Stomach (tissue), 9 donors: ENCODE data around the gene GPT2. TPM values are rescaled to one million over a fixed set of nuclear protein-coding genes. Genes with fewer than 3 reads are reported as not detected.
A peak's percentile ranks its signal among the peaks of the same experiment; 100 is the strongest.

Experiments
- DNase-seq, 2 donors: peaks; one replicate each; pipeline versions ENCODE4 v3.0.0 to v3.0.0-alpha.2; 2013 to 2019
- H3K27ac ChIP-seq, 5 donors: fragments of 200-600 bp in 4 of 5; sonication (generic) in 4 of 5; one replicate each; pipeline ENCODE4 v1.5.1; 2013 to 2019; ENCODE audit warnings: mild to moderate bottlenecking in 1 of 5, moderate library complexity in 1 of 5
- H3K27me3 ChIP-seq, 3 donors: fragments of 200-600 bp; sonication (generic); one replicate each; pipeline ENCODE4 v1.5.1; 2017 to 2019; ENCODE audit warnings: mixed run types in 1 of 3
- H3K36me3 ChIP-seq, 4 donors: fragments of 200-600 bp; sonication (generic); 1 replicate in 3 of 4; 2 replicates in 1 of 4; pipeline ENCODE4 v1.5.1; 2016 to 2019
- H3K4me1 ChIP-seq, 4 donors: fragments of 200-600 bp; sonication (generic); one replicate each; pipeline ENCODE4 v1.5.1; 2016 to 2019
- H3K4me3 ChIP-seq, 4 donors: fragments of 200-600 bp; sonication (generic) in 3 of 4; one replicate each; pipeline ENCODE4 v1.5.1; 2016 to 2019; ENCODE audit warnings: mild to moderate bottlenecking in 1 of 4
- H3K9me3 ChIP-seq, 4 donors: fragments of 200-600 bp; sonication (generic); one replicate each; pipeline ENCODE4 v1.5.1; 2016 to 2019
- EP300 ChIP-seq: sonication (generic); formaldehyde crosslinking; IDR thresholded peaks from one replicate; pipeline ENCODE4 v1.6.1; 2017; ENCODE audit warnings: antibody characterized with exemption
- POLR2A ChIP-seq, 4 donors: fragments of 450-650 bp; IDR thresholded peaks; one replicate each; pipeline ENCODE4 v1.6.1; 2016; ENCODE audit warnings: antibody characterized with exemption in 4 of 4, control low read depth in 2 of 4, mild to moderate bottlenecking in 1 of 4, moderate library complexity in 1 of 4
- POLR2AphosphoS5 ChIP-seq, 3 donors: sonication (generic); formaldehyde crosslinking; IDR thresholded peaks; one replicate each; pipeline ENCODE4 v1.6.1; 2016; ENCODE audit warnings: antibody characterized with exemption in 3 of 3
- WGBS, 5 donors: extraction: QIAGEN DNeasy Blood & Tissue Kit in 3 of 5; methylation state at CpG; one replicate each; pipeline versions ENCODE4 v1.1.5 to v1.1.7; 2013 to 2018; 5-methylcytosine and 5-hydroxymethylcytosine counted together
- intact Hi-C: fragments of 100-400 bp; cut with DNase I; formaldehyde crosslinking; loops from one replicate; pipeline ENCODE4 v1.15.1; 2023; ENCODE audit warnings: low total_unique reads
- polyA plus RNA-seq, 3 donors: library from polyadenylated mRNA; stranded (reverse); fragments of 200-250 nt; gene quantifications; one replicate each; pipeline ENCODE4 v1.2.3, GENCODE V29; 2013
- total RNA-seq, 5 donors: library from RNA; depleted of rRNA; stranded (reverse); fragments of >200 nt; gene quantifications; one replicate each; pipeline versions ENCODE4 v1.1.0 to v1.2.3, GENCODE V29; 2014 to 2016
- TF ChIP-seq, protein P1 (sequence below), 7 experiments: fragments of 450-650 bp in 4 of 7; fragments of 200-600 bp in 3 of 7; sonication (generic) in 3 of 7; IDR thresholded peaks; one replicate each; pipeline ENCODE4 v1.5.1; 2016 to 2019; ENCODE audit warnings: antibody characterized with exemption in 7 of 7, control low read depth in 2 of 7, mild to moderate bottlenecking in 1 of 7
- donor health status: healthy with polysubstance abuse.
- donor health status: Bipolar disorder and iron deficiency.
- donor health status: healthy.

The GPT2 gene
- total and polyA plus RNA-seq, 8 donors = 29.2 to 167 (median 60.9) TPM

DNA sequence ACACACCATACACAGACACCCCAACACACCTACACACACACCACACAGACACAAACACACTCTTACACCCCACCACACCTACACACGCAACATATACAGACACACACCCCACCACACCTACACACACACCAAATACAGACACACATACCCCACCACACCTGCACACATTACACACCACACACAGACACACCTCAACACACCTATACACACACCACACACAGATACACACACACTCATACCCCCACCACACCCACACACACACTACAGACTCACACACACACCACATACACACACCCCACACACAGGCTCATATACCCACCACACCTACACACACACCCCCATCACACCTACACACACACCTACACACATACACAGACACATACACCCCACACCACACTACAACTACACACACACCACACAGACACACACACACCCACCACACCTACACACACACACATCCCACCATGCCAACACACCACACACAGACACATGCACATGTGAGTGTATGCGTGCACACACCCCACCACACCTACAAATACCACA lies 31.4 kb downstream of the GPT2 start:
- H3K4me3 ChIP-seq = no peak overlapping the region
- H3K4me1 ChIP-seq = peaks cover 19 to 29% (median 25%) of the 10 kb centered on the region in 4 donors
- peaks cover 21 to 90% (median 74%) of the 10 kb centered on the region in 4 donors for H3K36me3 ChIP-seq
- intact Hi-C loops = no loop called here
- no peak for DNase-seq
- H3K27ac ChIP-seq = peak overlapping the region in 2 of 5 donors; percentile 21 to 35
- TF ChIP-seq, protein P1, sequence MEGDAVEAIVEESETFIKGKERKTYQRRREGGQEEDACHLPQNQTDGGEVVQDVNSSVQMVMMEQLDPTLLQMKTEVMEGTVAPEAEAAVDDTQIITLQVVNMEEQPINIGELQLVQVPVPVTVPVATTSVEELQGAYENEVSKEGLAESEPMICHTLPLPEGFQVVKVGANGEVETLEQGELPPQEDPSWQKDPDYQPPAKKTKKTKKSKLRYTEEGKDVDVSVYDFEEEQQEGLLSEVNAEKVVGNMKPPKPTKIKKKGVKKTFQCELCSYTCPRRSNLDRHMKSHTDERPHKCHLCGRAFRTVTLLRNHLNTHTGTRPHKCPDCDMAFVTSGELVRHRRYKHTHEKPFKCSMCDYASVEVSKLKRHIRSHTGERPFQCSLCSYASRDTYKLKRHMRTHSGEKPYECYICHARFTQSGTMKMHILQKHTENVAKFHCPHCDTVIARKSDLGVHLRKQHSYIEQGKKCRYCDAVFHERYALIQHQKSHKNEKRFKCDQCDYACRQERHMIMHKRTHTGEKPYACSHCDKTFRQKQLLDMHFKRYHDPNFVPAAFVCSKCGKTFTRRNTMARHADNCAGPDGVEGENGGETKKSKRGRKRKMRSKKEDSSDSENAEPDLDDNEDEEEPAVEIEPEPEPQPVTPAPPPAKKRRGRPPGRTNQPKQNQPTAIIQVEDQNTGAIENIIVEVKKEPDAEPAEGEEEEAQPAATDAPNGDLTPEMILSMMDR (IDR thresholded peaks at IDR 0.05) = no peak
- no peak for TF ChIP-seq POLR2AphosphoS5 (IDR thresholded peaks at IDR 0.05)
- TF ChIP-seq EP300 = no peak
- no peak for TF ChIP-seq POLR2A (IDR thresholded peaks at IDR 0.05)
- 86 to 100% (median 93%) methylated on average over 2 of the region's 2 CpGs for WGBS, 5 donors
- no peaks in the 10 kb centered on the region for H3K9me3 ChIP-seq
- no peaks in the 10 kb centered on the region for H3K27me3 ChIP-seq

DNA sequence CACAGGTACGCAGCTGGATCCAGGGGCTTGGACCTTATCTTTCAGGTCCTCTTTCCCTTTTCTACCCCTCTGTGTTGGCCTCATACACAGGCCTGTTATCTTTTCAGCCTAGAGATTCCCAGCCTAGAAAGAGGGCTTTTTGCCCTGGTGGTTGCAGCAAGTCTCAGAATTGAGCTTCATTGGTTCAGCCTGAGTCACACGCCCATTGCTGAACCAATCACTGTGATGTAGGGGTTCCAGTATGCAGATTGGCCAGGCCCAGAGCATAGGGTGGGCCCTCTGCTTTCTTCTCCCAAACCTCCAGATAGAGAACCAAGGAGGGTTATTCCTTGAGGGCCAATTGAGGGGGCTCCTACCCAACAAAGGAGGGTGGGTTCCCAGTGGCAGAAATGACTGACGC lies 32.8 kb downstream of the GPT2 start:
- DNase-seq = no peak
- WGBS, 5 donors = 91 to 100% (median 96%) methylated on average over 3 of the region's 3 CpGs
- Histone ChIP-seq H3K4me3 (no peak overlapping the region), H3K27ac (no peak overlapping the region), H3K4me1 (peaks cover 26 to 37% (median 30%) of the 10 kb centered on the region in 4 donors), H3K9me3 (no peaks in the 10 kb centered on the region), H3K27me3 (no peaks in the 10 kb centered on the region), H3K36me3 (peaks cover 19 to 86% (median 66%) of the 10 kb centered on the region in 4 donors)
- intact Hi-C loops = no loop called here
- TF ChIP-seq POLR2A (IDR thresholded peaks at IDR 0.05) = no peak
- no peak for TF ChIP-seq POLR2AphosphoS5 (IDR thresholded peaks at IDR 0.05)
- TF ChIP-seq EP300 = no peak
- TF ChIP-seq, protein P1 (IDR thresholded peaks at IDR 0.05) = no peak

DNA sequence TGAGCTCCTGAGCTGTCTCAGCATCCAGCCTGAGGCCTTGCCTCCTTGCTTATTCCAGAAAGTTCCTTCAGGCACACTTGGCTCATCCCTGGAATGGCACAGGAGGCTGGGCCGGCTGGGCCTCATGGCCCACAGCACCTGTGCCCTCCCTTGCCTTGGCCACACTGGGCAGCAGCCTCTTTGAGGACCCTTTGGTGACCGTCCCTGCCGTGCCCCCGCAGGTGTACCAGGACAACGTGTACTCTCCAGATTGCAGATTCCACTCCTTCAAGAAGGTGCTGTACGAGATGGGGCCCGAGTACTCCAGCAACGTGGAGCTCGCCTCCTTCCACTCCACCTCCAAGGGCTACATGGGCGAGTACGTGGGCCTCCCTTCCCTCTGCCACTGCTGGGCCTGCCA lies 34.2 kb downstream of the GPT2 start:
- H3K27ac ChIP-seq = peak overlapping the region; percentile 47 to 84 (median 73)
- TF ChIP-seq EP300 = no peak
- no peak for TF ChIP-seq POLR2AphosphoS5 (IDR thresholded peaks at IDR 0.05)
- TF ChIP-seq, protein P1 (IDR thresholded peaks at IDR 0.05) = no peak
- no peak for TF ChIP-seq POLR2A (IDR thresholded peaks at IDR 0.05)
- H3K9me3 ChIP-seq = no peaks in the 10 kb centered on the region

DNA sequence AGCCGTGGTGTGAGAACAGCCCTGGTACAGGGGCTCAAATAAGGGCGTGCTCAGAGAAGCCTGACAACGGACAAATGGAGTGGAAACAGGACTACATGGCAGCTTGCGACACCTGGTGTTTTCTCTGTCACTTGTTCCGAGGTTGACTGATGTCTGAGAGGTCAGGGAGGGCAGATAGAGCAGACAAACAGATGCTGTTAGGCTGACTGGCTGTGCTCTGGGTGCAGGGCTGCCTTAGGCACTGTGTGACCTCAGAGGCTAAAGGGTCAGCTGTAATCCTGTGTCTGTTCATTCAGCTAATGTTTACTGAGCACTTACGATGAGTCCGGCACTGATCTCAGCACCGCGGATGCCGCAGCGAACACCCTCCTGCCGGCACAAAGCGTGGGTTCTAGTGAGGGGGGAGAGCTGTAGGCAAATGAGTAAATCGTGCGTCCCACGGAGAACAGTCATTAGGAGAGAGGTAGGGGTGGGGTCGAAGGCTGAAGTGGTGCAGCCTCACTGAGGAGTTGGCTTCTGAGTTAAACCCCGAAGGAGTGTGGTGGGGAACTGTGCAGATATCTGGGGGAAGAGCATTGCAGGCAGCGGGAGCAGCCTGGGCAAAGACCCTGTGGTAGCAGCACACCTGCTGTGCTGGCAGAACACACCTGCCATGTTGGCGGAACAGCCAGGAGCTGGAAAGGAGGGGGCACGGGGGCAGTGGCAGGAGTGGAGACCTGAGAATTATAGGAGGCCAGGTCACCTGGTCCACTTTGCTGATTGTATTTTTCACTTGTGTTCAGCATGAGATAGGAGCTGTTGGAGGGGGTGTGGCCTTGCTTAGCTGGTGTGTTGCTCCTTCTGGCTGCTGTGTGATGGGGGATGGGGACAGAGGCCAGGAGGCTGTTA lies 35.0 kb downstream of the GPT2 start:
- TF ChIP-seq EP300 (no peak), POLR2A (IDR thresholded peaks at IDR 0.05) (no peak), POLR2AphosphoS5 (IDR thresholded peaks at IDR 0.05) (peak in 2 of 3 donors; percentile 4 to 41)
- TF ChIP-seq, protein P1 (IDR thresholded peaks at IDR 0.05) = no peak

More for the DNA sequence above, 34.2 kb downstream of the GPT2 start:
- Histone ChIP-seq H3K4me3 (no peak overlapping the region), H3K4me1 (peaks cover 33 to 48% (median 36%) of the 10 kb centered on the region in 4 donors), H3K27me3 (no peaks in the 10 kb centered on the region), H3K36me3 (peaks cover 9 to 86% (median 66%) of the 10 kb centered on the region in 4 donors)
- 51 to 83% (median 69%) methylated on average over 10 to 11 of the region's 11 CpGs for WGBS, 5 donors
- intact Hi-C loops = no loop called here
- no peak for DNase-seq

More for the DNA sequence above, 35.0 kb downstream of the GPT2 start:
- Histone ChIP-seq H3K9me3 (no peaks in the 10 kb centered on the region), H3K4me1 (peaks cover 35 to 48% (median 36%) of the 10 kb centered on the region in 4 donors), H3K27ac (peak overlapping the region; percentile 54 to 84 (median 73)), H3K4me3 (no peak overlapping the region), H3K27me3 (no peaks in the 10 kb centered on the region), H3K36me3 (peaks cover 10 to 86% (median 66%) of the 10 kb centered on the region in 4 donors)
- 28 to 49% (median 33%) methylated on average over 21 of the region's 21 CpGs for WGBS, 5 donors
- peak; percentile 79 to 86 for DNase-seq
- intact Hi-C loops = no loop called here
